Gastroesophageal sphincter (tissue), 4 donors: Measurements from ENCODE around the gene PGR. TPM values are rescaled to one million over a fixed set of nuclear protein-coding genes. Genes with fewer than 3 reads are reported as not detected.

ENCODE experiments used
- ATAC-seq: fragments of 150-250 bp; one replicate; pipeline ENCODE4 v1.9.1; 2016; ENCODE audit warnings: mild to moderate bottlenecking, moderate library complexity
- H3K27ac ChIP-seq, 4 donors: fragments of 200-600 bp; sonication (generic) in 3 of 4; 1 replicate in 3 of 4; 2 replicates in 1 of 4; pipeline ENCODE4 v1.5.1; 2016 to 2019
- H3K27me3 ChIP-seq: fragments of 200-600 bp; sonication (generic); one replicate; pipeline ENCODE4 v1.5.1; 2019
- H3K36me3 ChIP-seq, 2 donors: fragments of 200-600 bp; sonication (generic); one replicate each; pipeline ENCODE4 v1.5.1; 2019; ENCODE audit warnings: control low read depth in 1 of 2
- H3K4me1 ChIP-seq, 3 donors: fragments of 200-600 bp; sonication (generic); 1 replicate in 2 of 3; 2 replicates in 1 of 3; pipeline ENCODE4 v1.5.1; 2016 to 2019; ENCODE audit warnings: control low read depth in 2 of 3
- H3K4me3 ChIP-seq, 2 donors: fragments of 200-600 bp; sonication (generic); one replicate each; pipeline ENCODE4 v1.5.1; 2019; ENCODE audit warnings: mild to moderate bottlenecking in 1 of 2, moderate library complexity in 1 of 2
- H3K9me3 ChIP-seq, 3 donors: fragments of 200-600 bp; sonication (generic); one replicate each; pipeline ENCODE4 v1.5.1; 2017 to 2019; ENCODE audit warnings: control low read depth in 2 of 3
- CTCF ChIP-seq, 4 experiments: fragments of 200-600 bp in 2 of 4; fragments of 450-650 bp in 2 of 4; sonication (generic) in 1 of 4; IDR thresholded peaks; one replicate each; pipeline ENCODE4 v1.5.1; 2017 to 2019; ENCODE audit warnings: antibody characterized with exemption in 4 of 4, mild to moderate bottlenecking in 2 of 4, moderate library complexity in 2 of 4
- EP300 ChIP-seq: sonication (generic); formaldehyde crosslinking; IDR thresholded peaks from one replicate; pipeline ENCODE4 v1.6.1; 2017; ENCODE audit warnings: antibody characterized with exemption, mild to moderate bottlenecking
- POLR2A ChIP-seq, 2 donors: fragments of 450-650 bp; IDR thresholded peaks; one replicate each; pipeline ENCODE4 v1.6.1; 2017; ENCODE audit warnings: antibody characterized with exemption in 2 of 2, mild to moderate bottlenecking in 2 of 2, moderate library complexity in 1 of 2
- POLR2AphosphoS5 ChIP-seq: sonication (generic); formaldehyde crosslinking; IDR thresholded peaks from one replicate; pipeline ENCODE4 v1.6.1; 2017; ENCODE audit warnings: antibody characterized with exemption
- WGBS, 2 donors: methylation state at CpG; one replicate each; pipeline ENCODE4 v1.1.5; 2018; ENCODE audit warnings: low coverage in 1 of 2; 5-methylcytosine and 5-hydroxymethylcytosine counted together
- total RNA-seq, 4 donors: library from RNA; depleted of rRNA; stranded (reverse); fragments of >200 nt; gene quantifications; one replicate each; pipeline ENCODE4 v1.1.0, GENCODE V29; 2016

Gene PGR
- total RNA-seq, 4 donors from 2014 or later, result 5.1 to 11.3 (median 9.2) TPM

GRCh38 chr11:101138245-101138930 is 8.8 kb upstream of the PGR start:
- ATAC-seq, result no peak
- Histone ChIP-seq H3K27me3 (peaks cover 5% of the 10 kb centered on the region), H3K4me1 (no peaks in the 10 kb centered on the region), H3K9me3 (no peaks in the 10 kb centered on the region), H3K27ac (no peak overlapping the region), H3K36me3 (no peaks in the 10 kb centered on the region), H3K4me3 (no peak overlapping the region)
- 71 to 80% methylated on average over 1 of the region's 1 CpG for WGBS, 2 donors
- TF ChIP-seq EP300 (no peak), POLR2AphosphoS5 (no peak), CTCF (IDR thresholded peaks at IDR 0.05) (no peak), POLR2A (IDR thresholded peaks at IDR 0.05) (no peak)

GRCh38 chr11:101133190-101133589 is 3.6 kb upstream of the PGR start:
- WGBS, 2 donors, result 78 to 86% methylated on average over 1 of the region's 1 CpG
- no peak overlapping the region for H3K27ac ChIP-seq

GRCh38 chr11:101128571-101129202 is 926 bp downstream of the PGR start:
- no peak for TF ChIP-seq EP300
- no peak for TF ChIP-seq CTCF (IDR thresholded peaks at IDR 0.05)
- no peak for TF ChIP-seq POLR2AphosphoS5
- no peak for TF ChIP-seq POLR2A (IDR thresholded peaks at IDR 0.05)
- peak; percentile 31 for ATAC-seq
- WGBS, 2 donors, result 0 to 7% methylated on average over 2 of the region's 38 CpGs
- H3K27ac ChIP-seq, result peak overlapping the region in 3 of 4 donors; percentile 83 to 89 (median 86)
- H3K9me3 ChIP-seq, result no peaks in the 10 kb centered on the region
- H3K4me1 ChIP-seq, result peaks cover 0 to 46% (median 5%) of the 10 kb centered on the region in 3 donors
- peaks cover 43% of the 10 kb centered on the region for H3K27me3 ChIP-seq
- peak overlapping the region; percentile 52 to 73 for H3K4me3 ChIP-seq
- H3K36me3 ChIP-seq, result no peaks in the 10 kb centered on the region

More at GRCh38 chr11:101133190-101133589, 3.6 kb upstream of the PGR start:
- Histone ChIP-seq H3K9me3 (no peaks in the 10 kb centered on the region), H3K27me3 (peaks cover 34% of the 10 kb centered on the region), H3K36me3 (no peaks in the 10 kb centered on the region), H3K4me3 (no peak overlapping the region), H3K4me1 (peaks cover 0 to 19% (median 4%) of the 10 kb centered on the region in 3 donors)
- ATAC-seq, result no peak
- no peak for TF ChIP-seq POLR2AphosphoS5
- TF ChIP-seq CTCF (IDR thresholded peaks at IDR 0.05), result no peak
- TF ChIP-seq EP300, result no peak
- no peak for TF ChIP-seq POLR2A (IDR thresholded peaks at IDR 0.05)

- TF ChIP-seq POLR2AphosphoS5, result no peak
- TF ChIP-seq EP300, result no peak
- TF ChIP-seq CTCF (IDR thresholded peaks at IDR 0.05), result peak in 1 of 4 experiments; percentile 13
- no peak for TF ChIP-seq POLR2A (IDR thresholded peaks at IDR 0.05)
- Histone ChIP-seq H3K27ac (peak overlapping the region; percentile 3 to 89 (median 84)), H3K27me3 (peaks cover 43% of the 10 kb centered on the region), H3K36me3 (no peaks in the 10 kb centered on the region), H3K4me1 (peaks cover 0 to 46% (median 5%) of the 10 kb centered on the region in 3 donors), H3K4me3 (peak overlapping the region; percentile 52 to 73), H3K9me3 (no peaks in the 10 kb centered on the region)
- ATAC-seq, result peak; percentile 26
- no CpG with 5 or more reads among the region's 93 CpGs for WGBS, 2 donors
Observed at GRCh38 chr11:101127699-101128570, 1.7 kb downstream of the PGR start.
